Muscle layer of duodenum (tissue), 2 donors: Measurements from ENCODE around the gene INSRR.

ENCODE experiments used
- H3K27ac ChIP-seq: one replicate; pipeline ENCODE4 v1.7.0; 2013; ENCODE audit warnings: mild to moderate bottlenecking, low read length
- H3K27me3 ChIP-seq: one replicate; pipeline ENCODE4 v1.7.0; 2013; ENCODE audit warnings: low read depth, mild to moderate bottlenecking, control low read depth, low read length
- H3K36me3 ChIP-seq, 2 donors: one replicate each; pipeline ENCODE4 v1.7.0; 2013; ENCODE audit warnings: low read length in 2 of 2, control low read depth in 1 of 2, mild to moderate bottlenecking in 1 of 2; ENCODE audit not compliant: insufficient read depth in 2 of 2, control insufficient read depth in 1 of 2
- H3K4me1 ChIP-seq, 2 donors: one replicate each; pipeline ENCODE4 v1.7.0; 2013; ENCODE audit warnings: low read length in 2 of 2, mild to moderate bottlenecking in 2 of 2, control low read depth in 1 of 2, moderate library complexity in 1 of 2; ENCODE audit not compliant: insufficient read depth in 2 of 2, control insufficient read depth in 1 of 2
- H3K4me3 ChIP-seq, 2 donors: one replicate each; pipeline ENCODE4 v1.7.0; 2013; ENCODE audit warnings: low read length in 2 of 2, low read depth in 1 of 2, mild to moderate bottlenecking in 1 of 2
- H3K9me3 ChIP-seq, 2 donors: one replicate each; pipeline ENCODE4 v1.7.0; 2013; ENCODE audit warnings: low read length in 2 of 2, control low read depth in 1 of 2, mild to moderate bottlenecking in 1 of 2; ENCODE audit not compliant: control insufficient read depth in 1 of 2
- donor health status: healthy.

Gene INSRR

DNA sequence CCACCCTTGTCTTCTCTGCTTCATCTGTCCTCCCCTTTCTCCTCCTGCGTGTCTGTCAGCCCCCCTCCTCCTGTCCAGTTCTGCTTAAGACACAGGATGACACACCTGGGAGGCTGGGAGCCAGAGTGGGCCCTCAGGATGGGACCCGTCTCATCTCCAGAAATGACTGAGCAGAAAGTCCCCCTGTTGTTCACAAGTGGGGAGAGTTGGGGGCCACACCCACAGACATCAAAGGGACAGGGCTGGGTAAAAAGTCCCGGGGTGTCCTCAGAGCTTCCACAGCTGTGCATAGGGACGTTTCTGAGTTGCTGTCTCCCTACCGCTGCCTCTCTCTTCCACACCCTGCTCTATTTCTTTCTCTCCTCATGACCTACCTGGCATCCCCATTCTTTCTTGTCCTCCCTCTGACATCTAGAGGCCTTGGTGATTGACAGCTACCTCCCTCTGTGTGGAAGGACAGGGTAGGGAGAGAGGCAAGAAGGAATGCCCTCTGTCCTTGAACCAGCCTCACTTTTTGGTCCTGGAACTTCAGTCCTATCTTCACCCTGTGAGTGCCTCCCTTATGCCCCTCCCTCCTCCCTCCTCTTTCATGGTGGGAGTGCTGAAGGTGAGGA lies 22.8 kb downstream of the INSRR start:
- no peaks in the 10 kb centered on the region for H3K9me3 ChIP-seq
- no peak overlapping the region for H3K27ac ChIP-seq
- H3K4me3 ChIP-seq = no peak overlapping the region
- no peaks in the 10 kb centered on the region for H3K36me3 ChIP-seq
- no peaks in the 10 kb centered on the region for H3K4me1 ChIP-seq
- peaks cover 6% of the 10 kb centered on the region for H3K27me3 ChIP-seq

DNA sequence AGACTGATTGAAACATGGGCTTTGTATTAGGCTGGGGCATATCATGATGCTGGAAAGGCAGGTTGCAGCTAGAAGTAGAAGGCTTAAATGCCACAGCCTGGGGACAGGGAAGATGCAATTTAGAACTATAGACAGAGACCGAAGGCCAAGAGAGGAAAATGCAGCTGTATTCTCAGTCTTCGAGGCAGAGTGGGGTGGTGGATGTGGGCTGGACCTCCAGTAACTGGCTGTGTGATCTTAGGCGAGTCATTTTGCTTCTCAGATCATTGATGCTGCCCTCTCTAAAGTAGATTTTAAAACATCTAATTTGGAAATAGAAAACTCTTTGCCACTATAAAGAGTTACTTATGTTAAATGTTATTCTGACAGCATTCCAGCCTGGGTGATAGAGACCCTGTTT lies 24.6 kb downstream of the INSRR start:
- H3K4me1 ChIP-seq = no peaks in the 10 kb centered on the region
- no peak overlapping the region for H3K4me3 ChIP-seq
- no peak overlapping the region for H3K27ac ChIP-seq
- no peaks in the 10 kb centered on the region for H3K36me3 ChIP-seq
- peaks cover 6% of the 10 kb centered on the region for H3K27me3 ChIP-seq
- no peaks in the 10 kb centered on the region for H3K9me3 ChIP-seq

DNA sequence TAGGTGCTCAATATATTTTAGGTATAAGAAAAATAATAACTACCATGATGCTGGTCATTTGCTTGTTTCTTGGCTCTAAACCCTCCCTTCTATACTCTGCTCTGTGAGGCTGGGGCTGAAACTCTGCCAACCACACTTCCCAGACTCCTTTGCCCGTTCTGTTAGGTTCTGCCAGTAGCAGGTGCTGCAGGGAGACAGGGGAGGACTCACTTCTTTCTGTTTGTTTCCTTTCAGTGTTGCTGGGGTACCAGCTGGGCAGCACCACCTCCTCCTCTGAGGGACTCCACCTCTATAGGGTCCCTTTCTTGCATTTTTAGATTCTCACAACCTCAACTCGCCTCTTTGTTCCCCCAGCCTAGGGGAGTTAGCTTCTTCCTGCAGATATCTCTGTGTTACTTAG lies 25.3 kb downstream of the INSRR start:
- H3K4me3 ChIP-seq = no peak overlapping the region
- H3K9me3 ChIP-seq = no peaks in the 10 kb centered on the region
- H3K27me3 ChIP-seq = peaks cover 2% of the 10 kb centered on the region
- no peaks in the 10 kb centered on the region for H3K4me1 ChIP-seq
- no peaks in the 10 kb centered on the region for H3K36me3 ChIP-seq
- H3K27ac ChIP-seq = no peak overlapping the region

DNA sequence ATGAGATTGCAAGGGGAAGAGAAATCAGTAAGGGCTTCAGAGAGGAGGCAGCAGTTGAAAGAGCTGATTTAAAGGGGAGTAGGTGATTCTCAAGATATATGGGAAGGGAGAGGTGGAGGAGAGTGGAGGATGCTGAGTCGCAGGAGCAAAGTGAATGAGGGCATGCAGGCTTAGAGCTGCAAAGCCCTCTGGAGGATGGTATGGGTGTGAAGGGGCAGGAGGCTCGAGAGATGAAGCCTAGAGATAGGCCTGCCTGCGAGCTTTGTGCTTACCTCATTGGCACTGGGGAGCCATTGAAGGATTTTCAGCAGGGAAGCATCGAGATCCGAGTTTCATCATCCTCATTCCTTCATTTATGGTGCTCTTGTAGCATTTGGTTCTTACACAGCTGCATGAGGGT lies 26.5 kb downstream of the INSRR start:
- Histone ChIP-seq H3K27me3 (no peaks in the 10 kb centered on the region), H3K4me1 (no peaks in the 10 kb centered on the region), H3K9me3 (no peaks in the 10 kb centered on the region), H3K4me3 (no peak overlapping the region), H3K27ac (no peak overlapping the region), H3K36me3 (no peaks in the 10 kb centered on the region)

DNA sequence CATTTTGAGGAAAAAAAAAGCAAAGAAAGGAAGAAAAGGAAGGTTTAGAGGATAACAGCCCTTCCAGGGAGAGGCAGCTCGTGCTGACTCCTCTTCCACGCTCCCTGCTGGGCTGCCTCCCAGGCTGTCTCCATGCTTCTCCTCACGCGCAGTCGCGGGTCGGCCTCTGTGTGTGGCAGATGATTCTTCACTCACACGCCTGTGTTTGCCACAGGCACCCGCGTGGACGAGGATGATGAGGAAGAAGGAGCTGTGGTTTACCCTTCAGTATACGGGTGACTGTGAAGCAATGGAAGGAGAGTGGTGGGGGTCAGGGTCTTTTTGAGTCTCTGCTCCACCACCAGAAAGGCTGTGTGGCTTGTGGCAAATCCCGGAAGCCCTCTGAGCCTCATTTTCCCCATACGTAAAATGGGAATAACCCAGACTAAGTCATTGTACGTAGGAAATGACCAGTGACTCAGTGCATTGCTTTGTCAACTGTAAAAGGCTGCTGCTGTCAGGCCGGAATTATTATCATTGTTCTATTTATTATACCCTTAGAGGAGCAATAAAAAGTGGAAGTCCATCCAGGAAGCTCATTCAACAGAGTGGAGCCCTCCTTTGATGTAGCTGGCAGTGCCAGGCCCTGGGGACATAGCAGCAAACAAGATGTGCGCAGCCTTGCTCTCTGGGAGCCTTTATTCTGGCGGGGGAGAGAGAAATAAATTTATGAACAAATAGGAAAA lies 30.4 kb downstream of the INSRR start:
- Histone ChIP-seq H3K27me3 (no peaks in the 10 kb centered on the region), H3K36me3 (no peaks in the 10 kb centered on the region), H3K4me3 (no peak overlapping the region), H3K27ac (no peak overlapping the region), H3K9me3 (no peaks in the 10 kb centered on the region), H3K4me1 (no peaks in the 10 kb centered on the region)

DNA sequence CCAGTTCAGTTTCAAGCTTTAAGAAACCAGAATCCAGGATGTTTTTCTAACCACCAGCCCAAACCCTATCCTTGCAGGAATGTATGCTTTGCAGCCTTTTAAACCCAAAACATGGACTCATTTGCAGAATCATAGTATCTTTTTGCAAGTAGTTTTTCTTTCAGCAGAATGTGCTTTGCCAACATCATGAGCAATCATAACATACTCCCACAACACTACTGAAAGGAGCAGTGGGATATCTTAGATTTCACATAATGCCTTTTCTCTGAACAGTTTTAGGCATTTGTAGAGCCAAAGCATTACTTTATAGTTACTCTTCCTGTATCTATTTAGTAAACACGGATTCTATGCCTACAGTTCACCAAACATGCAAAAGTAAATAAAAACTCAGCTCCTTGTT lies 32.3 kb downstream of the INSRR start:
- Histone ChIP-seq H3K4me1 (no peaks in the 10 kb centered on the region), H3K36me3 (no peaks in the 10 kb centered on the region), H3K4me3 (no peak overlapping the region), H3K27me3 (no peaks in the 10 kb centered on the region), H3K27ac (no peak overlapping the region), H3K9me3 (no peaks in the 10 kb centered on the region)

DNA sequence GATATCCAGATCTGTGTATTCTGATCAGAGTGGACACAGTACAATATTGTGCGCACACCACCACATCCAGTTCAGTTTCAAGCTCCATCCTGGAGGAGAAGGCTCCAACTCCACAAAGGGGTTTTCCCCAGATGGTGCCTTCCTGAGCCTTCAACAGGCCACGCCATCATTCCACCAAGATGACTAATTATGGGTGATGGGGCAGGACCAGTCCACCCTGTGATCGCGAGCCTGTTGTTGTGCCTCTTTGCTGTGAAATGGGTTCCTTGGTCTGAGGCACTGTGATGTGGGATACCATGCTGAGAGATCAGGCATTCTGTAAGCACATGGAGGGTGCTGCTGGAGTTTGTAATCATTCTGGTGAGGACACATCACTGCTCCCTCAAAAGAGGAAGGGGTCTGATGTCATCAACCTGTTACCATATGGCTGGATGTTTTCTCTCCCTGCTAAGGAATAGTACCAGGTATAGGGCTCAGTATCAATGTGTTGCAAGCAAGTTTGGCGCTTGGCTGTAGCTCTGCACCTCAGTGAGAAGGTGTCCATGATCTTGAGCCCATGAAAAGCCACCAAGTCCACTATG lies 35.6 kb downstream of the INSRR start:
- Histone ChIP-seq H3K4me1 (no peaks in the 10 kb centered on the region), H3K27me3 (no peaks in the 10 kb centered on the region), H3K9me3 (no peaks in the 10 kb centered on the region), H3K4me3 (no peak overlapping the region), H3K27ac (no peak overlapping the region), H3K36me3 (no peaks in the 10 kb centered on the region)

DNA sequence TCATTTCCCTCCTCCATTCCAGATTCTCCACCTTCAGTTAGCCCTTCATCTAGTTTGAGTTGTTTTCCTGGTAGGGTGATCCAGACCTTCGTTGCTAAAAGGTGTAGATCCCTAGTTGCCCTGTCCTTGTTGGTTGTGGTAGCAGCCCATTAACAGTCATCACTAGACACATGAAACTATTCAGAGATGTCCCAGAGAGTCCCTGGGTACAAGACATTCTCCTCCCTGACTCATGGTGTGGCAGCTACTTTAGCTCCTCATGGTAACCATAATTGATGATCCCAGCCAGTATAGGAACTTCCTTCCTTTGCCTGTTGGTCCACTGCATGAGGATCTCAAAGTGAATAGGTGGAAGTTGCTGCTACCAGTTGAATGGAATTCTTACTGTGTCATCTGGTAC lies 36.2 kb downstream of the INSRR start:
- Histone ChIP-seq H3K27ac (no peak overlapping the region), H3K36me3 (no peaks in the 10 kb centered on the region), H3K9me3 (no peaks in the 10 kb centered on the region), H3K4me3 (no peak overlapping the region), H3K4me1 (no peaks in the 10 kb centered on the region), H3K27me3 (no peaks in the 10 kb centered on the region)

DNA sequence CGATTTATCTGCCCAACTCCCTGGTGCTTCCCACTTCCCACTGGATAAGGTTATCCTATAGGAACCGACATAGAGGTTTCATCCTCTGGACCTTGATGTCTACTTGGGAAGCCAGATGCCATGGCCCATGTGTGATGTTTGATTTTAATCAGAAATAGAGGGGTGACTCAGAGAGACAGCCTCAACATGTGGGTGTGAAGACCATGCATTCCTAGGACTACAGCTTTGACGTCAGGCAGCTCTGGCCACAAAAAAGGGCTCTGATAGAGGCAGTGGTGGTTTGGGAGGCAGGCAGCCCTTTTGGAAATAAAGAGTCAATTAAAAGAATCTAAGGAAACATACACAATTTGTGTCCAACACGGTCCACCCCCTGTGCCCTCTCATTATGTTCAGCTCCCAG lies 37.1 kb downstream of the INSRR start:
- Histone ChIP-seq H3K4me3 (no peak overlapping the region), H3K4me1 (no peaks in the 10 kb centered on the region), H3K27ac (no peak overlapping the region), H3K9me3 (no peaks in the 10 kb centered on the region), H3K27me3 (no peaks in the 10 kb centered on the region), H3K36me3 (no peaks in the 10 kb centered on the region)

DNA sequence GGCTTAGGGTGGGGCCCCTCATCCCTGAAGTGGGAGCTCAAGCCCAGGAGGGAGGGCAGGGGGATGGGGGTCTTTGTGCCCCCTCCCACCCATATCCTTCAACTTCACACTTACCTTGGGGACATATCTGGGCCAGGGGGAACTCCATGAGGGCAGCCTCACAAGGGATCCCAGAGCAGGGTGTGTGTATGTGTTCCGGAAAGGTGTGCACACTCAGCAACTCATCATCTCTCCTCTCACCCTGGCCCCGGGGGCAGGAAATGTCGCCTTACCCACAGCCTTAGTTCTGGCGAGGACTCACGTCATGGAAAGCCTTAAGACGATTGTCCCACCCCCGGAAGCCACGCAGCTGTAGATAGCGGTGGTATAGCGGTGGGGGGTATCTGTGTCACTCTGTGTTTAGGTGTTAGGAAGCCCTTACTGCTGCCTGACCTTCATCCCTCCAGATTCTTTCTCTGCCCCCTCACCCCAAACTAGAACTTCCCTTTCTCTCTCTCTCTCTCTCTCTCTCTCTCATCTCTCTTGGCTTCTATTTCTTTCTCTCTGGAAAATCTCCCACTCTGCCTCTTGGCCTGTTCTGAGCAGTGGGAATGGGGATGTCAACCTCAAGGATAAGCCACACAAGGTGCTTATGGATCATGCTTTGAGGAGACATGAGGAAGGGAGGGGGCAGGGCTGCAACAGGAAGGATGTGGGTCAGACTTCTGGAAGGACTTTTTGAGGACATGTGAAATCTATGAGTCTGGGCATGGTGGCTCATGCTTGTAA lies 42.2 kb downstream of the INSRR start, which contains the start of gene SH2D2A:
Gene SH2D2A (minus strand): TSS at position 288 of the 768 bp plus-strand sequence. CDS start 140 bp downstream, at position 148.
- Histone ChIP-seq H3K4me1 (peaks cover 0 to 26% of the 10 kb centered on the region in 2 donors), H3K9me3 (no peaks in the 10 kb centered on the region), H3K27me3 (no peaks in the 10 kb centered on the region), H3K36me3 (no peaks in the 10 kb centered on the region), H3K4me3 (peak within 1 kb of the TSS; percentile 23 to 33), H3K27ac (peak within 1 kb of the TSS; percentile 74)

DNA sequence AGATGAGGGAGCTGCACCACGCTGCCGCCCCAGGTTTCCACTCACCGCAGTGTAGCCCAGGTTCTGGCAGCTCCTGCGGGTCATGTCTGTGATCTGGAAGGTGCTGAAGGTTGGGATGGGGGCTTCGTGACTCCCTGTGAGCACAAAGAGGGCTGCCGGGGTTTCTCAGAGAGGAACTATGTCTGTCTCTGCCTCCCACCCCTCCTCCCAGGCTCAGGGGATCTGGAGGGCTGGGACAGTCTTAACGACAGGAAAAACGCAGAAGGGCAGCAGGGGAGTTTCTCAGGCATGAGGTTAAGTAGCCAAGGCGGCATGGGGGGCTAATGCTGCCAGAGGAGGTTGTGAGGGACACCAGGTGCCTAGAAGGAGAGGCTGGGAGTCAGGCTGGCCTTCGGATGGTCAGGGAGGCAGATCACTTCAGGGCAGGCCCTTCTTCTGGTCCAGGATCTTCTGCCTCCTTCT lies 42.9 kb downstream of the INSRR start:
- peak overlapping the region; percentile 74 for H3K27ac ChIP-seq
- H3K4me3 ChIP-seq = peak overlapping the region; percentile 23 to 33
- no peaks in the 10 kb centered on the region for H3K27me3 ChIP-seq

More for the DNA sequence above, 42.9 kb downstream of the INSRR start:
- H3K36me3 ChIP-seq = no peaks in the 10 kb centered on the region
- H3K9me3 ChIP-seq = no peaks in the 10 kb centered on the region
- H3K4me1 ChIP-seq = peaks cover 0 to 26% of the 10 kb centered on the region in 2 donors
